GM18517 (cell line): ENCODE results near the gene NT5M.

Source experiments
- ATAC-seq: cut with Tn5 transposase; IDR thresholded peaks from one replicate; pipeline ENCODE4 v1.9.1; 2021; ENCODE audit warnings: mild to moderate bottlenecking, moderate library complexity; ENCODE audit not compliant: unreplicated experiment

Gene NT5M

DNA sequence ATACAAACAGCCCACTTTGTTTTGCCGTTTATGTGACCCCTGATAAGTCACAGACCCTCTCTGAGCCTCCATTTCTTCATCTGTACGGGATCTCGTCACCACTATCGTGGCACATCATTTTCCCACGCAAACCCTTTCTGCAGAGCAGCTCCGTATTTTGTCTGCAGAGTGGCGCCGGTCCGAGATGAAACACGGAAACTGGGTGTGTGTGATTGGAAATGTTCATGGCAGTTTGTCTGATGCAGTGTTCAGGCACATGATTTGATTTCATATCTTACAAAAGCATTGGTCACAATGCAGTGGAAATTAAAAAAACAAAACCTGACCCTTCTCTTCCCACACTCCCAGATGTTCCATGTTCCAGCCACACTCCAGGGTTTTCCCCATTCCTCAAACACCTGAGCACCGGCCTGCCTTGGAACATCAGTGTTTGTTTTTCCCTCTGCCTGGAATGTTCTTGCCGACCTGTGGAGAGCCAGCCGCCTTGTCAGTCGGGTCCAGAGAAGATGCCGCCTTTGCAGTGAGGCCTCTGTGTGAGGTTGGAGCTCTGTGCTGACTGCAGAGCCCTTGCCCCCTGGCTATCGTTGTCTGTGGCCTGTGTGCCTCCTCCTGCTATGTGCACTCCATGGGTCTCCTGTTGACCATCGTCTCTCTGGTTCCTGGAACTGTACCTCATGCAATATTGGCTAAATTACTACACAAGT is 39.2 kb downstream of the NT5M start:
- ATAC-seq, result no peak

DNA sequence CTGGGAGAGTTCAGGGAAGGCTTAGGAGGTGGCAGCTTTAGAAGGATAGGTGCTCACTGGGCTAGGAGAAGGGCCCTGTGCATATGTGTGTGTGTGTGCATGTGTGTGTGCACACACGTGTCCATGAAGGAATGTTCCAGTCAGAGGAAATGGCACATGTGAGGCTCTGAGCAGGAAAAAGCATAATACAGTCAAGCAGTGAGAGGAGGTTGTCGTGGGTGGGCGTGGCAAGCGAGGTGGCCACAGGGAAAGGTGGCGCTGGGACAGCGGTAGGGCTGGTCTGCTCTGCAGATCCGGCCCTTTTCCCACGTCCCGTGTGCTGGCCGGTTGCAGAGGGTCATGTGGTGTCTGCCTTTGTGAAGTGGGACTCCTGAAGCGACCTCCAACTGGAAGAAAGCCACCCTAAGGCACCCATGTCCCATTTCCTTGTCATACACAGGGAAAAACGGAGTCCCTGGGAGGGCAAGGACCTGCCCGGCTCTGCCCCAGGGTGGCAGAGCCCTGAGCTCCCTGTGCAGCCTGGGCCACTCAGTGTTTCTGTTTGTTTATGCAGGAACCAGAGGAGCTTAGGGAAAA is 40.1 kb downstream of the NT5M start:
- ATAC-seq, result no peak

DNA sequence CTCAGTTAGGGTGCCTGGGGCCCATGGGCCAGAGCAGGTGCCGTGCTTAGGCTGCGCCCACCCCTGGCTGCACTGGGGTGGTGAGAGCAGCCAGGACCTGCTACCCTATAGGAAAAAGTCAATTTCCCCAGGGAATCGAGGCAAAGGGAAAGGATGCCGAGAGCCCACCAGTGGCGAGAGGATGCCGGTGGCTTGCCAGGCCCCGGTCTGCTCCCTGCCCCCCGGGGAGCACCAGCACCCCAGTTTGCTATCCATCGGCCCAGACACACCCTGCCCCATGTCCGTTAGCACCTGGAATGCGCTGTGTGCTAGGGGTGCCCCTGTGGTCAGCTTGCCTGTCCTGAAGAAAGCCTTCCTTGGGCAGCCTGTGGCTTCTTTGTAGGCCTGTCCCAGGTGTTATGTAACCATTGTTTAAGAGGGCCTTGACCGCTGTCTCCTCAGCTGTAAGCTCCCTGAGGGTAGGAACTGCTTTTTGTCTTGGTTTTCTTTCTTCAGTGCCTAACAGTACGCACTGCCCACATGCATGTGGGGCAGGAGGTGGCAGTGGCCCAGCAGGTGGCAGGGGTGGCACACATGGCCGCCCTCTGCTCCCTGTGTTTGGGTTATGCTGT is 40.8 kb downstream of the NT5M start:
- no peak for ATAC-seq

DNA sequence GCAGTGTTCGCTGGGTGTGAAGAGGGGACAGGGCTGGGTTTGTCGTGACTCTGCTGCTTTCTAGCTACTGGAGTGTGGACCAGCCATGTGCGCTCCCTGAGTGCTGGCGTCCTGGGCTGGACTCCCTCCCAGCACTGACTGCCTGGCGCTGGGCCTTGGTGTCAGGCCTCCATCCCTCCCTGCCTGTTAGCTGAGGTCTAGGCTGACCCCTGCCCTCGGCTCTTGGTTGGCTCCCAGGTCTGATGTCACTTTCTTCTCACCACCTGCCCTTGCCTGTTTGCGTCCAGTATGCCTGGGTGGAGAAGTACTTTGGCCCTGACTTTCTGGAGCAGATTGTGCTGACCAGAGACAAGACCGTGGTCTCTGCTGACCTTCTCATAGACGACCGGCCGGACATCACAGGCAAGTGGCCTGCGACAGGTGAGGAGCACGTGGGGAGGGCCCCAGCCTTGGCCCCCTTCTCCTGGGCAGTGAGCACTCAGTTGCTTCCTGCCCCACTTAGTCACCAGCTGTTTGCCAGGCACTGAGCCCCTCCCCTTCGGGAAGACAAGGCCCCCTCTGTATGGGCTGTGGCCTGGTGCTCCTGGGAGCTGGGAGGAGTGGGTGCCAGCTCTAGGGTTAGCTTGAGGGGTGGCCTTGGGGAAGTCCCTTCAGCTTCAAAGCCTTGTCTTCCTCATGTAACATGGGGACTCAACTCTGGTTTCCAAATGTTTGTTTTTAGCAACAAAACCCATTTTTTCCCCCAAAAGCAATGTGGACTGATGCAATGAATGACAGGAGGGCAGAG is 41.5 kb downstream of the NT5M start:
- ATAC-seq, result no peak

DNA sequence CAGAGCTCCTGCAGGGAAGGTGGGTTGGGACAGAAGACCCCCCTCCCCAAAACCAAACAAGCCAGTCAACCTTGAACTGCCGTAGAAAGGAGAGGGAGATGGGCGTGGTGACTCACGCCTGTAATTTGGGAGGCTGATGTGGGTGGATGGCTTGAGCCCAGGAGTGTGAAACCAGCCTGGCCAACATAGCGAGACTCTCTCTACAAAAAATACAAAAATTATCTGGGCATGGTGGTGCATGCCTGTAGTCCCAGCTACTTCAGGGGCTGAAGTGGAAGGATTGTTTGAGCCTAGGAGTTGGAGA is 42.1 kb downstream of the NT5M start:
- ATAC-seq, result no peak

DNA sequence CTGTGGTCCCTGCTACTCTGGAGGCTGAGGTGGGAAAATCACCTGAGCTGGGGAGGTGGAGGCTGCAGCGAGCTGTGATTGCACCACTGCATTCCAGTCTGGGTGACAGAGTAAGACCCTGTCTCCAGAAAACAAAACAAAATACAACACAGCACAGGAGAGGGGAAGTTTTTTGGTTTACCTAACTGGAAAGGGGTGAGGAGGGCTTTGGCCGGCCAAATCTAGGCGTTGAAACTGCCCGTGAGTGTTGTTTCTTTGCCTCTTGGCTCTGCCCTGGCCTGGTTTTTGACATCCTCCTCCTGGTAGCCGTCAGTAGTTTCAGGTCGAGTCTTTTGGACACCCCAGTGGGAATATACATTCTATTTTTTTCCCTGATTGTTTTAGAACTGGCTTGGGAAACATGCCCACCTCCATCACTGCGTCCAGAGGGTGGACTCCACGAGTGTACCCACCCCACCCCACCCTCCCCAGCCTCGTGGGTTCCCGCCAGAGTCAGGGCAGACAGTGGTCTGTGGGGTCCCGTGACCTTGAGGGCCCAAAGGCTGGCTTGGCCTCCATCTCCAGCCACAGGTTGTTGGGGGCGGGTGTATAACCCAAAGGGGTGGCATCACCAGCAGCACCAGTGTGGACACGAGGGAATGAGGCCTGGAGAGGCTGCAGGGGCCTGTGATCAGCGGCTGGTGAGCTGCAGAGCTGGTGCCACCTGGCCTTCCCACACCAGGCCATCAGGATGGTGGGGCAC is 42.7 kb downstream of the NT5M start:
- no peak for ATAC-seq

DNA sequence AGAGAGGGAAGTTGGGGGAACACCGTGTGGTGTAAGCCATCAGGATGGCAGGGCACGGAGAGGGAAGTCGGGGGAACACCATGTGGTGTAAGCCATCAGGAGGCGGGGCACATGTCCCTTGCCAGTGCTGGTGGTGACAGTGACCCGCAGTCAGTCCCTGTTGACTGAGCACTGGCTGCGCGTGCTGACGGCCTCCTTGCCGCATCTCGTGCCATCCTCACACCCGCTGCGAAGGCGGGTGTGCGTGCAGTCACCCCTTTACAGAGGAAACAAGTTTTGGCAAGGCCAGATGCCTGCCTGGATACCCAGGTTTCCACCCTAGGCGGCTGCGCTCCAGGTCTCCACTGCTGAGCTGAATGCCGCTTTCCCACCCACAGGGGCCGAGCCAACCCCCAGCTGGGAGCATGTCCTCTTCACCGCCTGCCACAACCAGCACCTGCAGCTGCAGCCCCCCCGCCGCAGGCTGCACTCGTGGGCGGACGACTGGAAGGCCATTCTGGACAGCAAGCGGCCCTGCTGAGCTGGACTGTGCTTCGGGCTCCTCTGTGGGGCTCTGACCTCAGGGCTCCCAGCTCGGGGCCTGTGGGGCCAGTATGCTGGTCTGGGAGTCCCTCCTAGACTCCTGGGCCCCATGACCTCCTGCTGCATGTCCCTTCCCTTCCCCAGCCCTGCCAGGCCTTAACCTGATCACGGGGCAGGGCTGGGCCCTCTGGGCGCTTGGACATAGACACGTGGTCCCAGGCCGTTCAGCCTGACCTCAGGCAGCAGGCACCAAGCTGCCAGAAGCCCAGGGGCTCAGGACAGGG is 43.5 kb downstream of the NT5M start:
- no peak for ATAC-seq

DNA sequence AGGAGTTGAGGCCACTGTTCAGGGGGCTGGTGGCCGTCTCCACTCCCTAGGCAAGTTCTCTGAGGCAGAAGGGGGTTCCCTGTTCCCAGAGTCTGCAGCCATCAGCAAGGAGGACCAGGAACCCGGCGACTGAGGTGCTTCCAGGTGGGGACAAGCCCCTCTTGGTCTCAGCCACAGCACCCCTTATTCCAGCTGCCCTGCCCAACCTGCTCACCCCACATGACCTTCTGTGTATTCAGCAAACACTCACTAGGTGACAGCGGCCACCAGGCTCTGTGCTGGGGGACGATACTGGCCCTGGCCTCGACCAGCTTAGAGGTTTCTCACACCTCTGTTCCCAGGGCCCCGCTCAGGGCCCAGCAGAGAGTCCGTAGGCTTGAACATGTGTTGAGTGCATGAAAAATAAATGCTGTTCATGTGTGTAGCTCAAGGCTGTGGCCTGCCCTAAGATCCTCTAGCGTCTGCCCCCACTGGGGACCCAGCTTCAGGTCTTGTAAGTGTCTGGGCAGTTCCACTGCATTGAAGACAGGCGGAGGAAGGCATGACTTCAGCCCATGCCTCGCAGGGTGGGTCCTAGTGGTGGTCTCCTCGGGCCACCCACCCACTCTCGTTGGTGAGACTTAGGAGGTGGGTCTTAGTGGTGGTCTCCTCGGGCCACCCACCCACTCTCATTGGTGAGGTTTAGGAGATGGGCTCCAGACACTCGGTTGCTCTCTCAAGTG is 44.2 kb downstream of the NT5M start:
- ATAC-seq, result no peak

DNA sequence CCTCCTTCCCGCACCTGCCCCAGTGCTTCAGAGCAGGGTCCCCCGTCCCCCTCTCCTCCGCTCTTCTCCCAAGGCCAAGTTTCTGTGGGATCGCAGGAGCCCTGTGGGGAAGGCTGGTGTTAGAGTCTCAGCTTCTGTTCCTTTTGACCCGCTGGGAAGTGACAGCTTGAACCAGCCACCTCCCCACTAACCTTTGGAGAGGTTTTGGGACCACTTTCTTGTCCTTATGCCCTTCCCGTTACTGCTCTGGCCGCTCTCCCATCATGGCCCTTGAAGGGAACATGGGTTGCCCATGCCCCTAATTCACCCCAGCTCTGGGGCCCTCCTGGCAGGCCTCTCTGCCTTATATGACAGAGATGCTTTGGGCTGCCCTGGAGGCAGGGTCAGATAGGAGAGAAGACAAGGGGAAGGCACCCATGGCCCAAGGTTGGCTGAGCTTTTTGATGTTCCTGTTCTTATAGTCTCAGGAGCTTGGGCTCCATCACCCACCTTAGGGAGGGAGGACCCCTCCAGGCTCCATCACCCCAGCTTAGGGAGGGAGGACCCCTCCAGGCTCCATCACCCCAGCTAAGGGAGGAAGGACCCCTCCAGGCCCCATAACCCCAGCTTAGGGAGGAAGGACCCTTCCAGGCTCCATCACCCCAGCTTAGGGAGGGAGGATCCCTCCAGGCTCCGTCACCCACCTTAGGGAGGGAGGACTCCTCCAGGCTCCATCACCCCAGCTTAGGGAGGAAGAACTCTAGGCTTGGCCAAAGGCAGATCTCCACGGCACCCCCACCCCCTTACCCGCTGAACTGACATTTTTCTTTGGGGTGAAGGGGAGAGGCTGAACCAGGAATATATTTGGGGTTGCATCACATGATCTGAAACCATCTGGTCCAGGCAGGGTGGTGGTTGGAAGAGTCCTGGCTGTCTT is 45.0 kb downstream of the NT5M start:
- no peak for ATAC-seq

DNA sequence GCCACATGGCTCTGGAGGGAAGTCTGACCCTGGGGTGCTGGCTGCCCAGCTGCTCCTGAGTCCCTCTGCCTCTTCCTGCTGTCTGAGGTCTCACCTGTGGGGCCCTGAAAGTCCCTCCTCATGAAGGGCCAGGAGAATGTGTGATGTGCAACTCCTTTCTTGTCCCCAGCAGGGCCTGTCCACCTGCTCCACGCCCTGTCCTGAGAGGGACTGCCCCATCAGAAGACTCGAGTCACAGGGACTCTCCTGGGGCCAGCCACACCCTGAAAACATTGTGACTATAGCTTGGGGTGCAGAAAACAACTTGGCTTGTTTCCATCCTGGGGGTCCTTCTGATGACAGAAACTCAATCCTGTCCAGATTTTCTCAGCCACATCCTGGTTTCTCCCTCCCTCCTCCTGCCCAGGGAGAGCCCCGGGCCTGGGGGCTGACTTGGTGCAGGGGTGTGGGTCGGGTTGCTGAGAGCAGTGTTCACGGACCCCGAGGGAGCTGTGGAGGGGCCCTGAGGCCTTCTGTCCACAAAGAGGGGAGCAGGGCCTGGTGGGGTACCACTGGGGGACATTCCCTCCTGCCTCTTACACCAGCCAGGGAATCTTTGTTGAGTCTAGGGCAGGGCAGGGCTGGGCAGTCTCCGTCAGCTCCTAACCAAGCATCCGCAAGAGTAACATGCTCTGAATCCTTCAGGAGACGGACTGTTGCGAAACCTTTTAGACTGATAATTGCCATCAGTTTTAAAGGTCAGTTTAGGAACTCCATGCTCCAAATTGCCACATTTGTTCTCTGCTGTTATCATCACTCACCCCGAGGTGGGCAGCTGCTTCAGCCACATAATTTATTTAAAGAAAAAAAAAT is 45.9 kb downstream of the NT5M start:
- no peak for ATAC-seq

DNA sequence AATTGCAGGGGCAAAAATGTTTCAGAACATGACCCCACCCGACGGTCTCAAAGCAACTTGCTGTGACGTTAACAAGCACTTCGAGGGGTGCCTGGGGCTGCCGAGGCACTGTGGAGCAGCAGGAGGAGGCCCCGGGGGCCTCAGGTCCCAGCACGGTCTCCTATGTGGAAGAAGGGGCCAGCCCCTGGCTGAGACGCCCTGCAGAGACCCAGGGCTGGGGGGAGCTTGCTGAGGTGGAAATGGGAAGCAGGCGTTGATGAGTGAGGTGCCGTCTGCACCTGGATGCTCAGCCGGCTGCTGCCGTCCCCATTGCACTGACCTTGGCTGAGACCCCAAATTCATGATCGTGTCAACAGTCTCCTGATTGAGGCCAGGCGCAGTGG is 46.5 kb downstream of the NT5M start:
- ATAC-seq, result no peak

DNA sequence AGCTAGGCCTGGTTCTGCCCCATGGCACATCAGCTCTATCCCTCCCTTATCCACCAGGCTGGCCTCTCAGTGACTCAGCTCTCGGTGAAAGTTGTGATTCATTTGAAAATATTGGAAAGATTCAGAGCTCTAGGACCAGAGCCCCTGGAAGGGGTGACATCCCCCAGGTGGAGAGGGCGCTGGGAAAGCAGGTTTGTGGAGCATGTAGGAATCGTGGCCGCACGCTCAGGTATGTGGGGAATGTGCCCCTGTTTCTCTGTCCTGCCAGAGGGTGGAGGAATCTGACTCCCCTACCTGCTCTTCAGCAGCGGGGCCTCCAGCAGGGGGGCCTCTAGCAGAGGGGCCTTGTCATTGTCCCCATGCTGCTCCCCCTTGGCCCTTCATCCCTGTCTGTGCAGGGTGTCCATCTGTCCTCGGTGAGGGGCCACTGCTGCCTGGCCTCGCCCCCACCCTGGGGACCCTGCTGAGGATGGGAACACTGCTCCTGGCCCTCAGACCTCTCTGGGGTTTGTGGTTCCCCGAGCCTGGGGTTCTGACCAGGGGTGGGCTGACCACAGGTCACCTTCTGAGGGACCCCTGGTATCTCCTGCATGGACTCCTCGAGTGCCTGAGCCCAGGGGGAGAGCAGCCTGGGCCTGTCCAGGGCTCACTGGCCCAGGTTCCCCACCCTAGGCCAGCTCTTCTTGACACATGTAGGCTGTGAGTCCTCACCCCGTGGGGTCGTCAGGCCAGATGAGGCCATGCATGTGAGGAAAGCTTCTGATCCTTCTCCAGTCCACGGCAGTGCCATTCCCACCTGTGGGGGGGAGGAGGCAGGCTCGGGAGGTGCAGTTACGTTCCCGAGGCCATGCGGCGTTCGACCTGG is 47.5 kb downstream of the NT5M start:
- ATAC-seq, result no peak

DNA sequence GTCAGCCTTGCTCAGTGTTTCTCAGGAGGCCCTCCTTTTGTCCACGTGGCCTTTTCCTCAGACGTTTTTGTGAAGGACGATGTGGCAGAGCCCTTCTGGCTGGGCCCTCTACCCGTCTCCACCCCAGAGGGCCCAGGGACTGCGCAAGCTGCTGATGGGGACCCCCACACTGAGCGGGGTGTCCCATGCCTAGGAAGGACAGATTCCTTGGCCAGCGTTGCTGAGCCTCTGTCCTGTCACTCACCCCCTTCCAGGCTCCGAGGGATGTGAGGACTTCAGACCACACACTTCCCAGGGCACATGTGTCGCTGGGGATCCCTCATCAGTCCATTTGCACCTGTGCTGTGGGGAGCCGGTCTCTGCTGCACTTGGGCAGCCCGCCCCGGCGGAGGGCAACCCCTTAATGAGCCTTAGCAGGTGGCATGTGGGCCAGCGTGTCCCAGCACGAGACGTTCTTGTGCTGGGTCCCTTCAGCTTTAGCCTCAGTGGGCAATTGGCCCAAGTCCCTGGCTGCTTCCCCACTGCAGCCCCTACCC is 48.3 kb downstream of the NT5M start:
- no peak for ATAC-seq

DNA sequence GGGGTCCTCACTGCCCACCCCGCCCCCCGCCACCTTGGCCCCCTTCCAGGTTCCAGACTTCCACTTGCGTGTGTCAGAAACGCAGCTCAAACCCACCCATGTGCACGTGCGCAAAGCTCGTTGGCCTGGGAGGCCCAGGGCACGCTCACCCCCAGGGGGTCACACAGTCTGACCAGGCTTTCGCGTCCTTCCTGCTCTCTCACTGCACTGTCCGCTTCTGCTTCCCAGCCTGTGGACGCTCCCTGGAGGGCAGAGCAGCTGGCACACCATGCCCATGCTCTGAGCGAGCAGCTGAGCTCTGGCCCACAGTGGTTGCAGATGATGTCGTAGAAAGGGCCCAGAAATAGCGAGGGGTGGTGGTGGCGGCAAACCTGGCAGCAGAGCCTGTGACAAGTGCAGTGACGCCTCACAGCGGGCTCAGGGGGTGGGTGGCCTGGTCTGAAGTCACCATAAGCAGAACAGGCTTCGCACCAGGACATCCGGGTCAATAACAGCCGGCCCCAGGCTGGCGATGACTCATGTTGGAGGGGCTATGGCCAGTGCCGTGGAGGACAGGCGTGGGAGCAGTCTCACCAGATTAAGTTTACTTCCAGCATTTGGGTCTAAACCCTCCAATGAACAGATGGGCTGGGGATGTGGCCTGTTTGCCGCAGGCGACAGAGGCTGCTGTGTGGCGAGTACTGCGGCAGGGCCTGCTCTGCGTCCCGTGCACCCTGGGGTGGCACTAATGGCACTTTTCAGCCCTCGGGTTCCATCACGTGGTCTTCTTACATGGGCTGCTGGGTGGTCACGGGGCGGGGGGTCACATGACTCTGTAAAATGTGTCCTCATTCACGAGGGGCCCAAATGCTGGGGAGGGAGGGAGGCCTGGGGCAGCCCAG is 49.0 kb downstream of the NT5M start:
- ATAC-seq, result no peak

DNA sequence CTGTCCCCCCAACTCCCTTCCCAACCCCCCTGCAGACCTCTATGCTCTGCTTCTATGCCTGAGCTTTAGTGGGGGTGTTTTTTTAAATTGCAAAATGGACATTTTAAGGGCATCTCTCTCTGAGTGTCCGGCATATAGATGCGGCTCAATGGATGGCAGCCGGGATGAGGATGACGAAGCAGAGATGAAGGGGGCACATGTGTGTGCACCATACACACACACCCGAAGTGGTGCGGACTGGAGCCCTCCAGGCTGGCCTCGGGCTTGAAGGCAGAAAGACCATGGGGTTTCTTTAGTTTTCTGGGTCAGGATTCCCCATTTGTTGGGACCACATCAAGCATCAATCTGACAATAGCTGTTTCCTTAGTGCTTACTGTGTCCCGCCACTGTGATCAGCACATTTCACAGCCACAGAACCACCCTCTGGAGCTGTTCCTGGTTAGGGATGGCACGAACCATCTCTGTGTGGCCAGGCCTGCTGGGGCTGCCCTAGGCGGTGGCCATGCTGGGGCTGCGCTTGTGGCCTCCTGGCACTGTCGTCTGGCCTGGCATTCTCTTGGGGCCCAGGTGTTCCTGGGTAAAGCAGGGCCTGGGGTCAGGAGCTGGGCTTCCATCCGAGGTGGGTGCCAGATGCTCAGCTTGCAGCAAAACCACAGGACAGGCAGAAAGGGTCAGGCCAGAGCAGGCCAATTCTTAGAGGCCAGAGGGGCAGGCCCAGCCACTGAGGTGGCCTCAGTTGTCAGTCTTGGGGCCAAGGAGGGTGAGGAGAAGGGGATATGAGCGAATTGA is 49.9 kb downstream of the NT5M start:
- no peak for ATAC-seq
